NCI-H2081 treated with DMSO at 0.1 percent for 48 hours (cell line): ENCODE data around the gene XRCC1.
A peak's percentile ranks its signal among the peaks of the same experiment; 100 is the strongest.
"Not testable (repeated sequence)": the region's sequence is repeated elsewhere in the genome, so short reads cannot be mapped to it uniquely, and the experiment has no call there.

ENCODE experiments used
- DNase-seq: peaks from one replicate; lab custom pipeline; 2025; lab: John Stamatoyannopoulos, UW

XRCC1 gene

DNA sequence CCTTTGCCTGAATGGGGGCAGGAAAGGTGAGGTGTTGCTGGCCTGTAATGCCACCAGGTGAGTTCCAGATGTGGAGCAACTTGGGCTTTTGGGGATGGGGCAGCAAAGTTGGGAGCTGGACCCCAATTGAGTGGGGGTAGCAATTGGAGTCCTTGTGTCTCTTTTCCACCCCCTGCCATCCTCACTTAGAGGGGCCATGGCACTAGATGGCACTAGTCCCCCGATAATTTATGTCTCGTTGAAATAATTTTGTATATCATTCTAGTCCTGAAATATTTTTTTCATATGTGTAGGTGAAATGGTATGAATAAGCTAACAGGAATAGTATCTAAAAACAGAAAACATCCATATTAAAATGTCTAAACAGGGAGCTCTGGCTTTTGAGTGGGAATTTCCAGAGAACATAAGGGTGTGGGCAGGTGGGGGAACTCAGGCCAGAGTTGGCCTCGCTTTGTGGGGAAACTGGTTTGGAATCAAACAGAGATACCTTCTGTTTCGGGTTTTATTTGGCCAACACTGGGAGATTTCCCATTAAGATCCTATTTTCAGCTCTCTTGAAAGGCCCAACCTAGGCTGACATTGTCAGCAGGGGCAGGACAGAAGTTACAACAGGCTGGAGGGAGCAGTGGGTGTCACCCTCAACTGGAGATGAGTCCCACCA lies 24.4 kb upstream of the XRCC1 start:
- DNase-seq = no peak

DNA sequence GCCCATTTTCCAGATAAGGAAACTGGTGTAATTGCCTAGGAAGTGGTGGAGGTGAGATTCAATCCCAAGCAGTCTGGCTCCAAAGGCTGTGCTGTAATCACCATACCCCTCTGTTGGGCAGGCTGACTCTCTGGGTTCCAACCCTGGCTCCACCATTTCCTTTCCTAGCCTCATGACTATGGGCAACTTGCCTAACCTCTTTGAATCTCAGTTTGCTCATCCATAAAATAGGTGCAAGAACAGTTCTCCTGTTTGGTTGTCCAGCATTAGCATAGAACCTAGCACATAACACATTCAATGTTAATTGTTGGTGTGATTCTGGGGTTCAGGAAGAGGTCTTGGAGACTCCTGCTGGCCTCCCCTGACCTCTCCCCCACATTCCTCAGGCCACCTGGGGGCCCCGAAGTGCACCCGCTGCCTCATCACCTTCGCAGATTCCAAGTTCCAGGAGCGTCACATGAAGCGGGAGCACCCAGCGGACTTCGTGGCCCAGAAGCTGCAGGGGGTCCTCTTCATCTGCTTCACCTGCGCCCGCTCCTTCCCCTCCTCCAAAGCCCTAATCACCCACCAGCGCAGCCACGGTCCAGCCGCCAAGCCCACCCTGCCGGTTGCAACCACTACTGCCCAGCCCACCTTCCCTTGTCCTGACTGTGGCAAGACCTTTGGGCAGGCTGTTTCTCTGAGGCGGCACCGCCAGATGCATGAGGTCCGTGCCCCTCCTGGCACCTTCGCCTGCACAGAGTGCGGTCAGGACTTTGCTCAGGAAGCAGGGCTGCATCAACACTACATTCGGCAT lies 23.3 kb upstream of the XRCC1 start:
- DNase-seq = no peak

DNA sequence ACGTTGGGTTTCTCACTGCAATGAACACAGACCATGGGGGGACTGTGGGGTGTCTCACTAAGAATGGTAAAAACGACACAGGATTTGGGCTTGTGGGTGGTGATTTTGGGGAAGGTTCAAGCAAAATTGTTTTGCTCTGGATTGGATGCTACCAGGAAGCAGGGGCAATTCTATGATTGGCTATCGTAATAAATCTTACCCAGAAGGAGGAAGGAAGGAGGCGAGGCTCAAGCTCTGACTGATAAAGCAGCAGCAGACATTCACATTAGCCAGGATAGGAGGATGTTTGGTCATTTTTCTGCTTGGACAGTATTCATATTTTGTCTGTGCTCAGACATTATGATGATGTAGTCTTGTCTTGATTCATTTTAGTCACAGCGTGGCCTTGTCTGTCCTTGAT lies 22.5 kb upstream of the XRCC1 start:
- DNase-seq = no peak

DNA sequence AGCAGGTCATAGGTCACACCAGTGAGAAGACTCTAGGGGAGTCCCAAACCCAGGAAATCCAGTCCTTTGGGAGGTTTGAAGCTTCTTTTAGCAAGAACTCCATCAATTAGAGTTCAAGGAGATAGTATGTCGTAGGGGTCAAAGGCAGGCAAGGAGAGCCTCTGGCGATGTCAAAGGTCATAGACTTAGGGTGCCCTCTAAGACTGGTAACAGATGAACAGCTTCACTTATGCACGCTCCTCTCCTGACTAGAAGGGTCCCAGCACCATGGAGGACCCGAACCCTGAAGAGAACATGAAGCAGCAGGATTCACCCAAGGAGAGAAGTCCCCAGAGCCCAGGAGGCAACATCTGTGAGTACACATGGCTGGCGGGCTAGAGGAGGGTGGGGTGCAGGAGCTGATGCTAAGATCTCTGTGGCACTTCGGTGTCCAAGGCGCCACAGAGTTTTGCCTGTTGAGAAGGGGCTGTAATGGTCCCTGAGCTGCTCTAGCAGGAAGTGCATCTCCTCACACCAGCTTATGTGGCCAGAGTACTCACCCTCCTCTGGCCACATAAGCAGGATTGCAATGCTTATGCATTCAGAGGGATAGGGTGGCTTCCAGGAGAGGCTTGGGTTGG lies 21.6 kb upstream of the XRCC1 start:
- no peak for DNase-seq

DNA sequence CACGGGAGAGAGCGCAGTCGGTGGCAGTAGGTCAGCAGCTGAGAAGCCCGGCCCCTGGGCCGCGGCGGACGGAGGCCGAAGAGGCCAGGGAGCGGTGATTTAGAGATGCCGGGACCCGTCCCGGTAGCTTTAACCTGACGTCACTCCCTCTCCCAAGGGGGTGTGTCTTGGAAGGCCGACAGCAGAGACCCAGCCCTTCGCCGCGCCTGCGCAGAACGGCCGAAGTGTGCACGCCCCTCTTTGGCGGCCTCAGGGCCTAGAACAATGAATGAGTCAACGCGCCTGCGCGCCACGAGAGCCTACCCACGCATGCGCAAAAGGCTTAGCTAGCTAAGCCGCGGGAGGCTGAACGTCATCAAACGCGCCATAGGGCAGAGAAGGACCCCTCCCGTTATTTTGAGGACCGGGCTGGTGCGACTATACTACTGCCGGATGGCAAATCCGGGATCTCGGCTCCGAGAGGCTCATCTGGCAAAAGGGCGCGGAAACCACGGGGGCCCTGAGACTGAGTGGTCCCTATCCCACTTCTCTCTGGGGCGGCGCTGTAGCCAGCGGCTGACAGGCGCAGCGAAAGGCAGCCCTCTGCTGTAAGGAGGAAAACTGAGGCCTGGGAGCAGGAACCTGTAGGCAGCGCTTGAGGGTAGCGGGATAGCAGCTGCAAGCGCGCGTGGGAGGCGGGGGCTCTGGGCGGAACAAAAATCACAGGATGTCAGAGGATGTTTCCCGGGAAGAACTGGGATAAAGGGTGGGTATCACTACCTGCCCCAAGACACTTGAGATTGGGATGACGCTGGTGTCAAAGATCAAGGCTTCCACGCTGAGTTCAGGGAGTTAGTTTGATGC lies 20.9 kb upstream of the XRCC1 start, which contains the start of the genes IRGQ and ZNF576:
Gene IRGQ, minus strand, starts transcription at position 136 of the 843 bp plus-strand sequence. CDS start 796 bp downstream, outside the sequence.
Gene ZNF576, plus strand, starts transcription at position 597 of the 843 bp plus-strand sequence. CDS start 514 bp downstream, outside the sequence.
- DNase-seq = peak; percentile 96

DNA sequence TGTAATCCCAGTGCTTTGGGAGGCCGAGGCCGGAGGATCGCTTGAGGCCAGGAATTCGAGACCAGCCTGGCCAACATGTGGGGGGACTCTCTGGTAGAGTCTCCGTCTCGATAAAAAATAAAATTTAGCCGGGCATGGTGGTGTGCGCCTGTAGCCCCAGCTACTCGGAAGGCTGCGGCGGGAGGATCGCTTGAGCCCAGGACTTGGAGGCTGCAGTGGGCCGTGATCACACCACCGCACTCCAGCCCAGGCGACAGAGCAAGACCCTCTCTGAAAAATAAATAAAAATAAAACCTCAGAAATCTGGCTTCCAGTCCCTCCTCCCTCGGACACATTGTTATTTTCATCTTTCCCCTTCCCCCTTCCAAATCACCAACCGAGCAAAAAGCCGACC lies 20.3 kb upstream of the XRCC1 start:
- no peak for DNase-seq

DNA sequence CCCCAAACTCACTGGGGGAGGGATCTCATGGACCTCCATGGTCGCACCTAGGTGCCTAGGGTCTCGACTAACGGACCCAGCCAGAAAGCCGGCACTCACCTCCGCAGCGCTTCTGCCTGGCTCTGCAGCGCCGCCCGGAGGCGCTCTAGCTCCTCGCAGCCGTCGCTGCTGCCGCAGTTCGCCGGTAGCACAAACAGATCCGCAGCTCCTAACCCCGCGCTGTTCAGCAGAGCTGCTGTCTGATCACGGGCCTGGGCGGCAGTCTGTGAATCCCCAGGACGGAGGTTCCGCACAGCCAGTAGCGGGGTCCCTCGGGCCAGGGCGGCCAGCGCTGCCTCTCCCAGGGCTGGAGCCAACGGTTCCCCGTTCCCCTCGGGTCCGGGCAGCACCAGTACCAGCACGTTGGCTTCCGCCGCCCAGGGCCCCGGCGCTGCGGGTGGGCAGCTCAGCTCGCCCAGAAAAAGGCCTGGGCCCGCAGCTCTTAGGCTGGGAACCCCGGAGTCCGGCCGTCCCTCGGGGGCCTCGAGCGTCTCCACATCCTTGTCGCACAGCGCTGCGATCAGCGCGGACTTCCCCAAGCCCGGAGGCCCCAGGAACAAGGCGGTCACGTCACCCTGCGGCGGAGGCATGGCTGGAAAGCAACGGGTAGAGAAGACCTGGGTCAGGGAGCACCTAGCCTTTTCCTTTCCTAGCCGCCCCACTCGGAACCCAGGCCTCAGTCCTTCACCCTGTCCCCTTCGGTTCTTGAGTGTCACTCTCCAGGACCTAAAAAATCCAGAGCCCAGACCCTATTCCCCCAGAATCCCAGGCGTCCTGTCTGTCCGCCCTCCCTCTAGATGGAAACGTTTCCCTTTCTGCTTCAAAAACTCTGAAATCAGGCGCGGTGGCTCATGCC lies 19.6 kb upstream of the XRCC1 start:
- no peak for DNase-seq

DNA sequence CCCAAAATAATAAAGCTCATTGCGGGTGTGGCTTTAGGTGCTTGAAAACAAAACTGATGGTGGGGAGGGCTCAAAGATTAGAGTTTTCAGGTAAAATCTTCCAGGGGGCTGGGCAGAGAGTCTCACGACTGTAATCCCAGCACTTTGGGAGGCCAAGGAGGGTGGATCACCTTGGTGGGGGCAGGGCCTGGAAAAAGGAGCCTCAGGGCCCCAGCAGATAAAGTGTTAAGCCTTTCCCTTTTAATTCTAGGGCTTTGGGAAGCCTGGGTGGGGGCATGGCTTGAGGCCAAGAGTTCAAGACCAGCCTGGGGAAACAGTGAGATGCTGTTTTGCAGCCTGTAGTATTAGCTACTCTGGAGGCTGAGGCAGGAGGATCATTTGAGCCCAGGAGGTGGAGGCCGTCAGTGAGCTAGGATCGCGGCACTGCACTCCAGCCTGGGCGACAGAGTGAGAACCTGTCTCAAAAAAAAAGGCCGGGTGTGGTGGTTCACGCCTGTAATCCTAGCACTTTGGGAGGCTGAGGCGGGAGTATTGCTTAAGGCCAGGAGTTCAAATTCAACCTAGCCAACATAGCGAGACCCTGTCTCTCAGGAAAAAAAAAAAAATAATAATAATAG lies 18.9 kb upstream of the XRCC1 start:
- DNase-seq = no peak

DNA sequence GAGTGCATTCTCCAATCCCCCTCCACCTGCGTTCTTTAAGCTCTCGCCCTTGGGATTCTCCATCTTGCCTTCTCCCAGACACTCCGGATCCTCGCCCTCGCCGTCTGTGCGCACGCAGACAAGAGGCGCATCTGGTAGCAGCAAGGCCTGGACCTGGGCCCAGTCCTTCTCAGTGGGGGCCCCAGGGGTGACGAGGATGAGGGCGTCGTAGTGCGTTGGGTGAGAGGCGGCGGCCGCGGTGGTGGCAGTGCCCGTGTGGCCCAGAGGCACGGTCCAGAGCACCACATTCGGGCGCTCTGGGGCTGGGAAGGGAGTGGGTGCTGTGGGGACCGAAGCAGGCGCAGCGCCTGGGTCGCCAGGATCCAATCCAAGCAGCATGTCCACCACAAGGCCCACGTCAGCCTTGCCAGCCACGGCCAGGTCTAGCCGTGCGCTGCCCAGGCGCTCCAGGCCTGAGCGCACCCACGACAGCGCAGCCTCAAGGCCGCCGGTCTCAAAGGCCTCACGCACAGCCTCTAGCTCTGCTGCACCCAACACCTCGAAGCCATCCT lies 17.5 kb upstream of the XRCC1 start:
- DNase-seq = no peak

DNA sequence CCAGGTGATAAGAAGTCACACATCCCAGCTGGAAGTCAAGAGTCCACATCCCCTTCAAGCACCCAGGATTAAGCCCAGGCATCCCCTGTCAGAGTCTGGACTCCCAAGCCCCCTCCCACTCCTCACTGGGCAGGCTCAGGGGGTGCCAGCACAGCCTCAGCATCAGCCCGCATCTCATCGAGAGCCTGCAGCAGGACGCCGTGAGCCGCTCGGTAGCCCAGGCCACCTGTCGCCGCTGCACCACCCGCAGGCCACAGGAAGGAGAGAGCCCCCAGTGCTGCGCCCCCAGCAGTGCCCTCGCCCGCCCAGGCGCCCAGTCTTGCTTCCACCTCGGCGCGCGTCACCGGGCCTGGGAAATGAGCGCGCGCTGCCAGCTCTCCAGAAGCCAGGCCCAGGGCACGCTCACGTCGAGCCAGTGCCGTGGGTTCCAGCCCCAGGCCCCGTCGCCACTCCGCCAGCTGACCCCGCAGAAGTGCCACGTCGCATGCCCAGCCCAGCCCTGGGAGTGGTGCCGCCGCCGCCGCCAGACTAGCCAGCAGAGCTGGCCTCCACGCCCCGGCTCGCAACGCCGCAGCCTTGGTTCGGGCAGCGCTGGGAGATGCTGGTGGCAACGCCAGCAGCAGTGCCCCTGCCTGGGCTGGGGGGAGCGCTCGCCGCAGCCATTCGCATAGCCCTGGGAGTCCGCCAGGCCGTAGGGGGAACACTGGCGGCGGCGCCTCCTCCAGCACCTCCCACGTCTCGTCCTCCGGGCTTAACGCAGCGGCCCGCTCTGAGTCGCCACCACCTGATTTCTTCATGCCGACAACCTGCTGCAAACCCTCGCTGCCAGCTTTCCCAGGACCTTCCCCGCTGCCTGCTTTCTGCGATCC lies 16.8 kb upstream of the XRCC1 start:
- no peak for DNase-seq

DNA sequence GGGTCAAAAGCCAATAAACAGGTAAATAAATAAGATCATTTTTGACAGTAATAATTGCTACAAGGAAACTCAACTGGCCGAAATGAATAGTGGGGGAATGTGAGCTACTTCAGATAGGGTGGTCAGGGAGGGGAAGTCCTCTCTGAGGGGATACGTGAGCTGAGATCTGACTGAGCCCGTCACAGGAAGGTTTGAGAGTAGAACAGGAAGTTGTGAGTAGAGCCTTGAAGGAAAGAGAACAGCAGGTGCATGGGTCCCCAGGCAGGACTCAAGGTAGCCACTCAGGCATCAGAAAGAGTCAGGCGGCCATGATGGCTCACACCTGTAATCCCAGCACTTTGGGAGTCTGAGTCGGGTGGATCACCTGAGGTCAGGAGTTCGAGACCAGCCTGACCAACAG lies 14.4 kb upstream of the XRCC1 start:
- DNase-seq = no peak

DNA sequence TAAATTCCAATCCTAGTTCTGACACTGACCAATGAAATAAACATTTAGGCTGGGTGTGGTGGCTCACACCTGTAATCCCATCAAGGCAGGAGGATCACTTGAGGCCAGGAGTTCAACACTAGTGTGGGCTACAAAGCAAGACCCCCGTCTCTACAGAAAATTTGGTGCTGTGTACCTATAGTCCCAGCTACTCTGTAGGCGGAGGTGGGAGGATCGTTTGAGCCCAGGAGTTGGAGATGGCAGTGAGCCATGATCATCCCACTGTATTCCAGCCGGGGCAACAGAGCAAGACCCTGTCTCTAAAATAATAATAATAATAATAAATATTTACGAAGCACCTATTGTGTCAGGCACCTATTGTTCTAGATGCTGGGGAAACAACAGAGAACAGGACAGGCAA lies 13.9 kb upstream of the XRCC1 start:
- no peak for DNase-seq

DNA sequence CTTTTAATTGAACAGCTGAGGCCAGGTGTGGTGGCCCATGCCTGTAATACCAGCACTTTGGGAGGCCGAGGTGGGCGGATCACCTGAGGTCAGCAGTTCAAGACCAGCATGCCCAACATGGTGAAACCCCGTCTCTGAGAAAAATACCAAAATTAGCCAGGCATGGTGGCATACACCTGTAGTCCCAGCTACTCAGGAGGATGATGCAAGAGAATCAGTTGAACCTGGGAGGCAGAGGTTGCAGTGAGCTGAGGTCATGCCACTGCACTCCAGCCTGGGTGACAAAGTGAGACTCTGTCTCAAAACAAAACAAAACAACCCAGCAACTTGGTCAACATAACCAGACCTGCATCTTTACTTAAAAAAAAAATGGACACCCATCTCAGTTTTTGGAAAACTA lies 11.7 kb upstream of the XRCC1 start:
- DNase-seq = not testable (repeated sequence)

DNA sequence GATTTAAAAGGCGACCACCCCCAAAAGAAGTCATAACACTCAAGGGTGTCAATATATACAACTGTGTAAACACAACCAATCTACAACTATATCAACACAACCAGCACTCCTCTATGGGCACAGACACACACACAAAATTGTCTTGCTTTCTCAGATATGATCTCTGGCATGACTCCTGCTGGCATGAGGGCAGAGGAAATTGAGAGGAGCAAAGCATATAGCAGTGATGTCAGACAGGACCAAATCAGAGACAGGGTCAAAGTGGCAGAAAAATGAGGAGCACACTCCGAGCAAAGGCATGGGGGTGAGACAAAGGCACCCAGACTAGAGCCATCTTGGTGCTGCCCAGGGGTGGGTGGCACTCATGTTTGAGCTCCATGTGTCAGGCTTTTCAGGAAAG lies 11.0 kb upstream of the XRCC1 start:
- no peak for DNase-seq

DNA sequence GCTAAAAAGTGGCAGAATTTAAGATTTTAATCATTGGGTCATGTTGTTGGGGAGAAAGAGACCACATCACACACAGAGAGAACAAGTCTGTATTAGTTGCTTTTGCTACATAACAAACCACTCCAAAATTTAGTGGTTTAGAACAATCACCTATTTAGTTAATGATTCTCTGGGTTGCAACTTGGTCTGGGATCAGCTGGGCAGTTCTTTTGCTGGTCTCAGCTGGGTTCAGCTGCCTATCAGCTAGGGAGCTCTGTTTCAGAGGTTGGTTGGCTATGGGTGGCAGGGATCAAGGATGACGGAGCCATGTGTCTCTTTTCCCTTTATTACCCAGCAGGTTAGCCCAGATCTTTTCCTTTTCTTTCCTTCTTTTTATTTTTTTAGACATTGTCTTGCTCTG lies 9.2 kb upstream of the XRCC1 start:
- no peak for DNase-seq

DNA sequence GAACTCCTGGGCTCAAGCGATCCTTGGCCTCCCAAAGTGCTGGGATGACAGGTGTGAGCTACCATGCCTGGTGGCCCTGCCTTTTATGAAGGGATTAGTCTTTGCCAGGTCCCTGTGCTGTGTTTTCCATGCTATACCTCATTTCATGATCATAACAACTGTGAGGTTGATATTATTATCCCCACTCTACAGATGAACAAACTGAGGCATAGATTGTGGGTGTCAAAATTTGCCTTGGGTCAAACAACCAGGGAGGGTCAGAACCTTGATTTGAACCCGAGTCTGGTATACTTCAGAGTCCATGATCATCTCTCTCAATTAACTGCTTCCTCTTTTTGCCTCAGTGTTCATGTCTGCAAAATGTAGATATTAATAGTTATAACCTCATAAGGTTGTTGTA lies 7.2 kb upstream of the XRCC1 start:
- no peak for DNase-seq

DNA sequence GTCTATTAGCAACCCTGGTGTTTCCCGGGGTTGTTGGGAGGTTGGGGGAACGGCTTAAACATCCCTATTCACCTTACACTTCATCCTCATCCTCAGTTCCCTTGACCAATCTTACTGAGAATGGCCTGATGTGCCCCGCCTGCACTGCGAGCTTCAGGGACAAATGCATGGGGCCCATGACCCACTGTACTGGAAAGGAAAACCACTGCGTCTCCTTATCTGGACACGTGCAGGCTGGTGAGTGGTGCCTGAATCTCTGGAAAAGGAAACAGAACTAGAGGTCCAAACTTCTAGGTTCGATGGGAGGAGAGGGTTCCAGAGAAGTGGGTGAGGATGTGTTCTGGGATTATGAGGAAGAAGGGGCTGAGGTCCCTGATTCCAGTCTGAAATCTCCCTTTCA lies 6.1 kb upstream of the XRCC1 start:
- DNase-seq = no peak

DNA sequence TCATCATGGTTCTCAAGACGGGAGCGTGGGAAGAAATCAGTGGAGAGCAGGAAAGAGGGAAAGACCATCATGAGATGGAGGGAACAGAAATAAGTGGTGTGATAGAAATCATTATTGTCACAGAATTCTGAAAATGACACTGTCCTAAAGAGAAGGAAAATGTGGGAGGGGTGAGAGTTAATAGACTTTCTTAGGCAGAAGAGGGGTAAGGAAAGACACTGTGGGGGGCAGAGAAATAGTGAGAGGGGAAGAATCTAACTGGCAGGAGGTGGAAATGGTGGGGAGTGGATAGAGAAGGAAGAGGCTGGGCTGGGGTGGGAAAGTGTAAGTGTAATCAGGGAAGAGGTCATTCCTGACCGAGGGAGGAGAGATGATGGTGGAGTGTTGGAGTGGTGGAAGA lies 3.5 kb upstream of the XRCC1 start:
- no peak for DNase-seq
